Loucy (cell line): Measurements from ENCODE around the gene ERC1.

Experiments used
- EZH2phosphoT487 ChIP-seq: fragments of 200-600 bp; IDR thresholded peaks from 2 replicates; pipeline ENCODE4 v1.6.1; 2018; ENCODE audit warnings: antibody characterized with exemption, mild to moderate bottlenecking, moderate library complexity, borderline replicate concordance
- TF ChIP-seq, protein P1 (sequence below): fragments of 200-600 bp; sonication (generic); conservative IDR thresholded peaks from 2 replicates; pipeline ENCODE4 v1.5.1; 2014; ENCODE audit warnings: mild to moderate bottlenecking, antibody characterized with exemption, low read length

DNA sequence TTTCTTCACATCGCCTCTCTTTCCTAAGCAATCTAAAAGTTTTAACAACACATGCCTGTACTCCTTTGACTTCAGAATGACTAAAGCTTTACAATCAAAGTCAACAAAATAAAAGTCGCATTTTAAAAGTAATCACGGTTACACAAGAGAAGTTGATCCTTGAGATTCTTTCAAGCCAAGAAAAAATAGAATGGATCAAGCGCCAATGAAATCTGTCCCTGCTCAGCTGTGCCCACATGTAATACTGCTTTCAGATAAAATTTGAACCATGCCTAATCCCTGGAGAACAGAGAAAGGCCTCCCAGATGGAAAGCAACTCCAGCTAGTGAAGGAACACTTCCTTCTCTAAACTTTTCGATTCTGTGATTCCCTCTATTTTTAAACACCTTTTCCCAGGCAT lies 490.3 kb downstream of the ERC1 start:
- TF ChIP-seq, protein P1, sequence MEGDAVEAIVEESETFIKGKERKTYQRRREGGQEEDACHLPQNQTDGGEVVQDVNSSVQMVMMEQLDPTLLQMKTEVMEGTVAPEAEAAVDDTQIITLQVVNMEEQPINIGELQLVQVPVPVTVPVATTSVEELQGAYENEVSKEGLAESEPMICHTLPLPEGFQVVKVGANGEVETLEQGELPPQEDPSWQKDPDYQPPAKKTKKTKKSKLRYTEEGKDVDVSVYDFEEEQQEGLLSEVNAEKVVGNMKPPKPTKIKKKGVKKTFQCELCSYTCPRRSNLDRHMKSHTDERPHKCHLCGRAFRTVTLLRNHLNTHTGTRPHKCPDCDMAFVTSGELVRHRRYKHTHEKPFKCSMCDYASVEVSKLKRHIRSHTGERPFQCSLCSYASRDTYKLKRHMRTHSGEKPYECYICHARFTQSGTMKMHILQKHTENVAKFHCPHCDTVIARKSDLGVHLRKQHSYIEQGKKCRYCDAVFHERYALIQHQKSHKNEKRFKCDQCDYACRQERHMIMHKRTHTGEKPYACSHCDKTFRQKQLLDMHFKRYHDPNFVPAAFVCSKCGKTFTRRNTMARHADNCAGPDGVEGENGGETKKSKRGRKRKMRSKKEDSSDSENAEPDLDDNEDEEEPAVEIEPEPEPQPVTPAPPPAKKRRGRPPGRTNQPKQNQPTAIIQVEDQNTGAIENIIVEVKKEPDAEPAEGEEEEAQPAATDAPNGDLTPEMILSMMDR, result no peak
- no peak for TF ChIP-seq EZH2phosphoT487
